Measurements from ENCODE around the gene TMEM150A.

The TMEM150A gene

DNA sequence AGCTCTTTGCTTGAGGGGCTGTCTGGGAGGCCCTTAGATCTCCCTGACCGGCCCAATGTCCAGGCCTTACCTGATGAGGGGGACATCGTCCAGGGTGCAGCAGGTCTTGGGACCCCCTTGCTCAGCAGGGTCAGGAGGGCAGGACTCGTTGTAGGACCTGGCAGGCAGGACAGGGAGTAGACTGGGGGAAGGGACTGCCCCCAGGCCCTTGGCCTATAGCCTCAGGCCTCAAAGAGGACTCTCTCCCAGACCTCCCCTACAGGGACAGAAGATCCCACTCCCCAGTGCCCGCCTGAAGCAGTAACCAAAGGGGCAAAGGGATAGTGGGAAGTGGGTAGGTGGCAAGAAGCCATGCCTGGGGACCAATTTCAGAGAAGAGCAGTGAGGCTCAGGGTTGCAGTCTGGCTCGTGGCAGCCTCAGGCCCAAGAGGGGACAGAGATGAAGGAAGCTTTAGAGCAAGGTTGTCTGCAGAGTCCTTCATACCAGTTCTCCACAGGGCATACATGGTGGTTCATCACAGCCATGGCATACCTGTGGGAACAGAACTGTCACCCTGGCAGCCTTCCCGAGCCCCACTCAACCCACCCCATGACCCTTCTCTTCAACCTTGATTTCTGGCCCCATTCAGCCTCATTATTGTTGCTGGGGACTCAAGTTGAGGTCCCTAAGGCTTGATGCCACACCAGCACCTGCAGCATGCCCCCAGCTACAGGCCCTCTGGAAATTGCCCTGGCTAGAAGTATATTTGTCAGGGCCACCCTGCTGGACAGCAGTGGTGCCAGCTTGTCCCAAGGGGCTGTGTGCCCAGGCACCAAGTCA is 1.3 kb downstream of the TMEM150A start:
- Histone ChIP-seq H2AK5ac (ENCODE audit: low read depth, low read length) (no peak overlapping the region), H3K36me3 (replicated peaks in 1 of 2; ENCODE audit: control insufficient read depth in 2 of 2, insufficient read depth in 2 of 2, low read length in 2 of 2) (peaks cover 29 to 54% of the 10 kb centered on the region in 2 donors), H3K4me2 (ENCODE audit: insufficient read depth, low read length, poor library complexity, severe bottlenecking) (peak overlapping the region; percentile 94), H4K91ac (ENCODE audit: low read depth, low read length, poor library complexity) (no peak overlapping the region), H2BK5ac (ENCODE audit: low read length) (no peak overlapping the region), H2BK15ac (ENCODE audit: low read length) (no peak overlapping the region), H3K4me1 (ENCODE audit: control insufficient read depth in 2 of 2, insufficient read depth in 1 of 2, low read depth in 1 of 2, low read length in 2 of 2) (peaks cover 9 to 11% of the 10 kb centered on the region in 2 donors), H3K9me3 (replicated peaks in 1 of 2; ENCODE audit: control insufficient read depth in 2 of 2, insufficient read depth in 1 of 2, low read depth in 1 of 2, low read length in 2 of 2) (peaks cover 0 to 2% of the 10 kb centered on the region in 2 donors), H2BK12ac (ENCODE audit: low read length) (no peak overlapping the region), H3K79me1 (ENCODE audit: low read depth, low read length) (peaks cover 14% of the 10 kb centered on the region), H3K14ac (ENCODE audit: low read length) (no peak overlapping the region), H3K4ac (ENCODE audit: low read length) (no peak overlapping the region), H4K8ac (ENCODE audit: low read depth, low read length) (no peak overlapping the region), H3K9ac (ENCODE audit: low read depth, low read length, poor library complexity) (peak overlapping the region; percentile 12), H2AFZ (ENCODE audit: low read length) (no peak overlapping the region), H3K4me3 (ENCODE audit: low read length in 2 of 2) (peak overlapping the region; percentile 79 to 98), H3K27me3 (ENCODE audit: control insufficient read depth in 3 of 3, insufficient read depth in 3 of 3, low read depth in 1 of 3, low read length in 3 of 3) (no peaks in the 10 kb centered on the region), H3K27ac (replicated peaks; ENCODE audit: low read length) (no peak overlapping the region), H3K23ac (ENCODE audit: low read depth, low read length, poor library complexity) (no peak overlapping the region), H3K18ac (ENCODE audit: low read length) (no peak overlapping the region), H2BK120ac (ENCODE audit: low read depth, low read length) (no peak overlapping the region)
- no peak for DNase-seq (ENCODE audit: low spot score)
- WGBS, 2 donors (ENCODE audit: extremely low coverage in 2 of 2, insufficient read length in 2 of 2, insufficient replicate concordance in 1 of 2) = no CpG with 5 or more reads among the region's 6 CpGs

DNA sequence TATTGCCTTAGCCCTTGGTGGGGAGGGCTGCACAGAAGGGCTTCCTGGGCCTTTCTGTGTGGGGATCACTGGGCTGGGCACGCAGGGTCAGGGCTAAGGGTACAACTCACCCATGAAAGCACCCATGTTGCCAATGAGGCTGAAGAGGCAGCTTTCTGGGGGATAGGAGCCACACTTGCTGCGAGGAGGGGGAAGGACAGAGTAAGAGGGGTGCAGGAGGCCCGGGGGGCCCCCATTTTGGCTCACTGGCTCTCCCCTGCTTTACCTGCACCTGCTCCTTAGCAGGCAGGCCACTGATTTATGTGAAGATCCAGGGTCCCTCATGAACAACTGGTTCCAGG is 2.3 kb downstream of the TMEM150A start:
- Histone ChIP-seq H3K27ac (replicated peaks; ENCODE audit: low read length) (no peak overlapping the region), H3K4me3 (ENCODE audit: low read length in 2 of 2) (no peak overlapping the region), H2BK120ac (ENCODE audit: low read depth, low read length) (no peak overlapping the region), H2AK5ac (ENCODE audit: low read depth, low read length) (no peak overlapping the region), H3K4me2 (ENCODE audit: insufficient read depth, low read length, poor library complexity, severe bottlenecking) (no peak overlapping the region), H2AFZ (ENCODE audit: low read length) (no peak overlapping the region), H3K14ac (ENCODE audit: low read length) (no peak overlapping the region), H3K18ac (ENCODE audit: low read length) (no peak overlapping the region), H3K9ac (ENCODE audit: low read depth, low read length, poor library complexity) (no peak overlapping the region), H3K9me3 (replicated peaks in 1 of 2; ENCODE audit: control insufficient read depth in 2 of 2, insufficient read depth in 1 of 2, low read depth in 1 of 2, low read length in 2 of 2) (peaks cover 0 to 2% of the 10 kb centered on the region in 2 donors), H3K4ac (ENCODE audit: low read length) (no peak overlapping the region), H2BK15ac (ENCODE audit: low read length) (no peak overlapping the region), H2BK5ac (ENCODE audit: low read length) (no peak overlapping the region), H3K36me3 (replicated peaks in 1 of 2; ENCODE audit: control insufficient read depth in 2 of 2, insufficient read depth in 2 of 2, low read length in 2 of 2) (peaks cover 29 to 46% of the 10 kb centered on the region in 2 donors), H3K27me3 (ENCODE audit: control insufficient read depth in 3 of 3, insufficient read depth in 3 of 3, low read depth in 1 of 3, low read length in 3 of 3) (no peaks in the 10 kb centered on the region), H4K91ac (ENCODE audit: low read depth, low read length, poor library complexity) (no peak overlapping the region), H3K79me1 (ENCODE audit: low read depth, low read length) (peaks cover 17% of the 10 kb centered on the region), H2BK12ac (ENCODE audit: low read length) (no peak overlapping the region), H3K23ac (ENCODE audit: low read depth, low read length, poor library complexity) (no peak overlapping the region), H3K4me1 (ENCODE audit: control insufficient read depth in 2 of 2, insufficient read depth in 1 of 2, low read depth in 1 of 2, low read length in 2 of 2) (peaks cover 9 to 12% of the 10 kb centered on the region in 2 donors), H4K8ac (ENCODE audit: low read depth, low read length) (no peak overlapping the region)
- DNase-seq (ENCODE audit: low spot score) = no peak
- WGBS, 2 donors (ENCODE audit: extremely low coverage in 2 of 2, insufficient read length in 2 of 2, insufficient replicate concordance in 1 of 2) = no CpG with 5 or more reads among the region's 3 CpGs

DNA sequence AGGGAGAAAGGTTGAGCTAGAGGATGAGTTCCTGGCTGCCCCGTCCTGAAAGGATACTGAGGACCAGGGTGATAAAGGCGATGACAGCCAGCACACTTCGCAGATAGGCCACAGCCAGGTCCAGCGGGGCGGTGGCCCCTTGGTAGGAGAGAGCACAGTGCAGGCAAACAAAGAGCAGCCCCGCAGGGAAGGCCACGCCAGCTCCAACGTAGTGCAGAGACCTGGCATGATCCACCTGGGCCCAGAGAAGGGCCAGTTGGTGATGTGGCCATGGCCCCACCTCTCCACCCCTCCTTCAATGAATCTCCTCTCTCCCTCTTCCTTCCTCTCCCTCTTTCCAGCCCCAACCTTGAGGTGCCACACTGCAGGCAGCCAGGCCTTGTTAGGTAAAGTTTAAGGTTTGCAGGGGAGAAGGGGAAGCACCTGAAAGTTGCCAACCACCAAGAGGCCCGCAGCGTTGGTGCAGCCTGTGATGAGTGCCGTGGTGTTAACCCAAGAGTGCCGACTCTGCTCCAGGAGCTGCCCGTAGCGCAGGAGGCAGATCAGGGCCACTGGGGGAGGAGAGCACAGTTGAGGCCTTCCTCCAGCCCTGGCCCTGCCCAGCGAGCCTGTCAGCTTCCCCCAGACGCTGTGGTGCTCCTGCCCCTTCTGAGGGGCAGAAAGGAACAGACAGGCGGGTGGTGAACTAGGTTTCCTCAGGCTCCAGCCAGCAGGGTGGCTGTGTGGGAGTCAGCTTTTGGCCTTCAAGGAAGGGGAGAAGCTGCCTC is 2.8 kb downstream of the TMEM150A start:
- Histone ChIP-seq H3K14ac (ENCODE audit: low read length) (no peak overlapping the region), H3K18ac (ENCODE audit: low read length) (no peak overlapping the region), H2BK120ac (ENCODE audit: low read depth, low read length) (no peak overlapping the region), H2AFZ (ENCODE audit: low read length) (no peak overlapping the region), H3K36me3 (replicated peaks in 1 of 2; ENCODE audit: control insufficient read depth in 2 of 2, insufficient read depth in 2 of 2, low read length in 2 of 2) (peaks cover 29 to 40% of the 10 kb centered on the region in 2 donors), H3K4me2 (ENCODE audit: insufficient read depth, low read length, poor library complexity, severe bottlenecking) (no peak overlapping the region), H3K27me3 (ENCODE audit: control insufficient read depth in 3 of 3, insufficient read depth in 3 of 3, low read depth in 1 of 3, low read length in 3 of 3) (no peaks in the 10 kb centered on the region), H4K91ac (ENCODE audit: low read depth, low read length, poor library complexity) (no peak overlapping the region), H3K27ac (replicated peaks; ENCODE audit: low read length) (no peak overlapping the region), H3K4me1 (ENCODE audit: control insufficient read depth in 2 of 2, insufficient read depth in 1 of 2, low read depth in 1 of 2, low read length in 2 of 2) (peaks cover 10 to 14% of the 10 kb centered on the region in 2 donors), H2BK5ac (ENCODE audit: low read length) (no peak overlapping the region), H3K23ac (ENCODE audit: low read depth, low read length, poor library complexity) (peak overlapping the region; percentile 76), H3K9me3 (replicated peaks in 1 of 2; ENCODE audit: control insufficient read depth in 2 of 2, insufficient read depth in 1 of 2, low read depth in 1 of 2, low read length in 2 of 2) (peaks cover 0 to 2% of the 10 kb centered on the region in 2 donors), H2BK12ac (ENCODE audit: low read length) (no peak overlapping the region), H4K8ac (ENCODE audit: low read depth, low read length) (no peak overlapping the region), H3K4me3 (ENCODE audit: low read length in 2 of 2) (peak overlapping the region in 1 of 2 donors; percentile 24), H3K9ac (ENCODE audit: low read depth, low read length, poor library complexity) (no peak overlapping the region), H3K4ac (ENCODE audit: low read length) (no peak overlapping the region), H3K79me1 (ENCODE audit: low read depth, low read length) (peaks cover 17% of the 10 kb centered on the region), H2AK5ac (ENCODE audit: low read depth, low read length) (no peak overlapping the region), H2BK15ac (ENCODE audit: low read length) (no peak overlapping the region)
- DNase-seq (ENCODE audit: low spot score) = no peak
- WGBS, 2 donors (ENCODE audit: extremely low coverage in 2 of 2, insufficient read length in 2 of 2, insufficient replicate concordance in 1 of 2) = no CpG with 5 or more reads among the region's 17 CpGs
